HG03521 (cell line): ENCODE results near the gene SMAD3.
A peak's percentile ranks its signal among the peaks of the same experiment; 100 is the strongest.
"Not testable (repeated sequence)": the region's sequence is repeated elsewhere in the genome, so short reads cannot be mapped to it uniquely, and the experiment has no call there.

Experiments used
- ATAC-seq: cut with Tn5 transposase; IDR thresholded peaks from one replicate; pipeline ENCODE4 v1.9.1; 2021; ENCODE audit warnings: mild to moderate bottlenecking, moderate library complexity; ENCODE audit not compliant: unreplicated experiment

Gene SMAD3

GRCh38 chr15:67107014-67107812, 41.8 kb downstream of the SMAD3 start:
- no peak for ATAC-seq

DNA sequence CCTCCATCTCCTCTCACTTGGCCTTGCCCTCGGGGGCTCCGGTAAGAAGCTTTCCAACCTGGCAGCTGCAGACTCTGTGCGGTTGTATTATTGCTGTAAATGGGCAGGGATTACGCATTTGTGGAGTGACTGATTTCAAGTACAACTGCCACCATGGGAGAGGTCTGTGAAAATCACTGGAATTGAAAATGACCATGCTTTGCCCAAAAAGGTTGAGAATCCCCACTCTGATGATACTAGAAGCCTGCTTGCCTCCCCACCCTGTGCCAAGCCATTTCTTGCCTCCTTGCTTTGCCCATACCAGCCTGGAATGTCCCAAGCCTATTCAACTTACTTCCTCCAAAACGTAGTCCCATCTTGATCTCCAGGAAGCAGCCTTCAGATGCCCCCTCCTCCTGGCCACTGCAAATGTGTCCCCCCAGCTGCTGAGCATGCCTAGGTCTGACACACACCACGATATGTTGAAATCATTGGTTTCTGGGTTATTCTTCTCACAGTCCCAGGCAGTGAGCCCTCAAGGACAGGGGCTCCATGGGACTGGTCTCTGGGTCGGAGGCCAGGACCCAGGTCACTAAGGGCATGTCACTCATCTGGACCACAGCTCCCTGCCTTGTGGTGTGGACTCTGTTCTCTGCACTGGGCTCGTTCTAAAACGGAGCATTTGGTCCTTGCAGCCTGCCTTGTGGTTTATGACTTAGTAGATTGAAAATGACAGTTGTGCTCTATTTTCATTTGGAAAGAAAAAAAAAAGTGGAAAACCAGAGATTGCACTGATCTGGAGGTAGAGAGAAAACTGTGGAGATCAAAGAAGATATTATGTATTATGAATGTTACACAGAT, 42.9 kb downstream of the SMAD3 start:
- no peak for ATAC-seq

GRCh38 chr15:67109141-67110034, 44.0 kb downstream of the SMAD3 start:
- peak; percentile 47 for ATAC-seq

DNA sequence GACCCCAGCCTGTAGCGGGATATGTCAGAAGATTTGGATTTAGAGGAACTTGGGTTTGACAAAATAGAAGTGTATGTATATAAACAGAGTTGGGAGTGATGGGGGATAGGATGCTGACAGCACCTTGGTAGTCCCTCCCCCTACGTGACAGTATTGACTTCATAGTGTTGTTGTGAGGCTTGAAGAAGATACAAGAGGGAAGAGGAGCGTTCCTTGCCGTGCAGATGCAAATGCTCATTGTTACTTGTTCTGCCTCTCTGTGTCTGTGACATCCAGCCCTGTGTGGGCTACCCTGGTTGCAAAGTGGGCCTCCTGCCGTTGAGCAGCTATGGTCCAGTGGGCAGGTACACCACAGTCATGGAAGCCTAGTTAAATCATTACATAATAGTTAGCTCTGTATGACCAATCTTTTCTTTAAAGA, 45.0 kb downstream of the SMAD3 start:
- peak; percentile 42 for ATAC-seq

- no peak for ATAC-seq
These were observed 45.8 kb downstream of the SMAD3 start for GRCh38 chr15:67110958-67111864.

DNA sequence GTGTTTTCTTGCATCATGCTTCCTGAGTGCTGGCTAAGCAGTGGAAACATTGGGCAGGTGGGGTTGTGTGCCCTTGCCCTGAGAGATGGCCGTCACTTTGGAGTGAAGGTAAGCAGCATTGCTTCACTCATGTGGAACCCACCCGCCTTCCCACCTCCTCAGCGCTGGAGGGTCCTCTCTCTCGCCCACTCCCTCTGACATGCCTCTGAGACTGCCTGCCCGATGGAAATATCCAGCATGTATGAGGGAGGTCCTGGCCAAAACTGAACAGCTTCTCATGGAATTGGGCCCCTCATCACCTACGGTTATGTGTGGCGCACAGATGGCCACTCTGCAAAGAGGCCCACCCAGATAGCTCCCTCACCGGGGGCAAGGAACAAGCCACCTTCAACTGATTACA, 48.6 kb downstream of the SMAD3 start:
- no peak for ATAC-seq

- ATAC-seq = no peak
These were observed 49.6 kb downstream of the SMAD3 start for GRCh38 chr15:67114846-67115585.

DNA sequence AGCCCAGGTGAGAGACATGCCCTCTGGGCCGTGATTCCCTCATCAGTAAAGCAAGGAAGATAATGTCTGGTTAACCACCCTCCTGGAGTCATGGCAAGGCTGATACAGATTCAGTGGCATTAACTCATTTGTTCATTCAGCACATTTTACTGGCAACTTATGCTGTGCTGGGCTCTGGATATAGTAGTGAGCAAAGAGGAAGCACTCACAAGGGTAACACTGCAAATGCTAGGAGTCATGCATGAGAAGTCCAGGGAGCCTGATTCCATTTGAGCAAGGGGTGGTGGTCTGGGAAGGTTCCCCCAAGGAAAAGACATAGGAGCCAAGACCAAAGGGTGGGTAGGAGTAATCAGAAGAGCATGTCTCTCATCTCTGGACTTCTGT, 50.2 kb downstream of the SMAD3 start:
- ATAC-seq = no peak

- ATAC-seq = no peak
These were observed 51.3 kb downstream of the SMAD3 start for GRCh38 chr15:67116742-67117141.

GRCh38 chr15:67117370-67117769, 52.0 kb downstream of the SMAD3 start:
- ATAC-seq = no peak

DNA sequence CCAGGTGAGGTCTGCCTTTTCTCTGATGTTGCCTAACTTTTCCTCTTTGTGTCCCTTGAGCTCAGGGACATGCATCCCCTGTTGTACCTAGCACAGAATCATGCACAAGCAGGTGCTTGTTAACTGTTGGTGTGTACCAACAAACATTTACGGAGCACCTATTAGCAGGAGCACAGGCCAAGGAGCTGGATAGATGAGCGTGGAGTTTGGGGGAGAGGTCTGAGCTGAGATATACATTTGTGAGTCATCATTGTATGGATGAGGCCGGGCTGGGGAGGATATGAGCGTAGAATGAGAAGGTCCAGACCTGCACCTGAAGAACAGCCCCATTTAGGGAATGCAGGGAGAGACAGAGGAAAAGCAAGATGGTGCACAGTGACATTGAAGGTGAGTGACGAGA, 53.4 kb downstream of the SMAD3 start:
- no peak for ATAC-seq

- ATAC-seq = no peak
These were observed 53.9 kb downstream of the SMAD3 start for GRCh38 chr15:67119238-67119846.

DNA sequence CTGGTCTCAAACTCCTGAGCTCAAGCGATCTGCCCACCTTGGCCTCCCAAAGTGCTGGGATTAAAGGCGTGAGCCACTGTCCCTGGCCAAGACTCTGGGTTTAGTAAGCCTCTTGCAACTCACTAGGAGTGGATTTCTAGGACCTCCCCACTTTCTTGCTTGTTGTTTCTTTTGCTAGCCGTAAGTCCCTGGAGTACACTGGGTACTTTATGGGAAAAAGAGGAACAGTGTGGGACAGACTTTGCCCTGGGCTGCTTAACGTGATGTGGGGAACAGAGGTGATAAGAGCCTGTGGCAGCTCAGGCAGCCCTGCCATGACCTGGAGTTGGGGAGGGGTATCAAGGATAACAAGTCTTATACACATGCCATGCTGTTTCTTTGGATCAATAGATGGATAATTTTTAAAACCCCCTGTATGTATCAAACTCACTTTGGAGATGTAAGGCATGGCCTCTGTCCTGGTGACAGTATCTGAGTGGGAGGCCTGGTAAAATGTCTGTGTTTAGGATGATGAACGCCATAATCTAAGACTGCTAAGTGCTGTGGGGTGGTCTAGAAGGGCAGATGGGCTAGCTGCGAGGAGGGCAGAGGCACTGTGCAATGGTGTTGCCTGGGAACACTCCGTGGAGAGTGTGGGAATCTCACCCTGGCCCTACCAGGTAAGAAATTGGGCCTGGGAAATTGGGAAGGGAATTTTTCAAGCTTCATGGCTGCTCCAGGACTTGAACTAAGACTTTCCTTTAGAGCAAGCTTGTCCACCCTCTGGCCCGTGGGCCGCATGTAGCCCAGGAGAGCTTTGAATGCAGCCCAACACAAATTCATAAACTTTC, 54.8 kb downstream of the SMAD3 start:
- no peak for ATAC-seq

GRCh38 chr15:67120839-67121643, 55.6 kb downstream of the SMAD3 start:
- no peak for ATAC-seq

- ATAC-seq = no peak
These were observed 56.5 kb downstream of the SMAD3 start for GRCh38 chr15:67121644-67122605.

DNA sequence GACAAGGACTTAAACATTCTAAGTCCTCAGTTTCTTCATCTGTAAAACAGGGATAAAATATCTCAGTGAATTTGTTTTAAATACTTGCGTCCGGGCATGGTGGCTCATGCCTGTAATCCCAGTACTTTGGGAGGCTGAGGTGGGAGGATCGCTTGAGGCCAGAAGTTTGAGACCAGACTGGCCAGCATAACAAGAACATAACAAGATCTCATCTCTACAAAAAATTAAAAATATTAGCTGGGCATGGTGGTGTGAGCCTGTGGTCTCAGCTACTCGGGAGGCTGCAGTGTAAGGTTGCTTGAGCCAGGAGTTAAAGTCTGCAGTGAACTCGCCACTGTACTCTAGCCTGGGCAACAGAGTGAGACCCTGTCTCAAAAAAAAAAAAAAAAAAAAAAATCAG, 57.4 kb downstream of the SMAD3 start:
- not testable (repeated sequence) for ATAC-seq
